Muscle of leg (tissue), 11 donors: Measurements from ENCODE around the gene CCDC17. TPM values are rescaled to one million over a fixed set of nuclear protein-coding genes. Genes with fewer than 3 reads are reported as not detected.
"Not testable (repeated sequence)": the region's sequence is repeated elsewhere in the genome, so short reads cannot be mapped to it uniquely, and the experiment has no call there.

ENCODE experiments used
- DNase-seq: peaks from one replicate; pipeline ENCODE4 v3.0.0; 2013
- H3K27ac ChIP-seq: one replicate; pipeline ENCODE4 v1.5.1; 2013; ENCODE audit warnings: mild to moderate bottlenecking, low read length, control low read depth
- H3K27me3 ChIP-seq: one replicate; pipeline ENCODE4 v1.6.1; 2013; ENCODE audit warnings: low read length; ENCODE audit not compliant: control insufficient read depth, insufficient read depth
- H3K36me3 ChIP-seq: one replicate; pipeline ENCODE4 v1.6.1; 2013; ENCODE audit warnings: low read length; ENCODE audit not compliant: control insufficient read depth, insufficient read depth
- H3K4me1 ChIP-seq: one replicate; pipeline ENCODE4 v1.6.1; 2013; ENCODE audit warnings: low read length; ENCODE audit not compliant: control insufficient read depth, insufficient read depth
- H3K4me3 ChIP-seq: one replicate; pipeline ENCODE4 v1.5.1; 2013; ENCODE audit warnings: low read length, control low read depth
- H3K9me3 ChIP-seq: replicated peaks from 2 replicates; pipeline ENCODE4 v1.6.1; 2013; ENCODE audit warnings: low read depth, low read length; ENCODE audit not compliant: control insufficient read depth
- WGBS: methylation state at CpG from one replicate; pipeline ENCODE4 v1.1.5; 2013; ENCODE audit warnings: missing lambda C conversion rate; ENCODE audit not compliant: insufficient coverage; 5-methylcytosine and 5-hydroxymethylcytosine counted together
- polyA plus RNA-seq, 8 donors: library from polyadenylated mRNA; unstranded; fragments of 120-200 nt; gene quantifications; one replicate each; pipeline versions ENCODE4 v1.2.1 to v1.2.3, GENCODE V29; 2013; ENCODE audit warnings: inconsistent platforms in 1 of 8, low replicate concordance in 1 of 8; ENCODE audit not compliant: insufficient read length in 8 of 8, insufficient read depth in 1 of 8
- total RNA-seq: library from RNA; stranded (reverse); fragments of 120-200 nt; gene quantifications from one replicate; pipeline ENCODE4 v1.2.4, GENCODE V29; 2013

The CCDC17 gene
- total and polyA plus RNA-seq, 9 donors, result 0.71 to 2.0 (median 1.4) TPM

DNA sequence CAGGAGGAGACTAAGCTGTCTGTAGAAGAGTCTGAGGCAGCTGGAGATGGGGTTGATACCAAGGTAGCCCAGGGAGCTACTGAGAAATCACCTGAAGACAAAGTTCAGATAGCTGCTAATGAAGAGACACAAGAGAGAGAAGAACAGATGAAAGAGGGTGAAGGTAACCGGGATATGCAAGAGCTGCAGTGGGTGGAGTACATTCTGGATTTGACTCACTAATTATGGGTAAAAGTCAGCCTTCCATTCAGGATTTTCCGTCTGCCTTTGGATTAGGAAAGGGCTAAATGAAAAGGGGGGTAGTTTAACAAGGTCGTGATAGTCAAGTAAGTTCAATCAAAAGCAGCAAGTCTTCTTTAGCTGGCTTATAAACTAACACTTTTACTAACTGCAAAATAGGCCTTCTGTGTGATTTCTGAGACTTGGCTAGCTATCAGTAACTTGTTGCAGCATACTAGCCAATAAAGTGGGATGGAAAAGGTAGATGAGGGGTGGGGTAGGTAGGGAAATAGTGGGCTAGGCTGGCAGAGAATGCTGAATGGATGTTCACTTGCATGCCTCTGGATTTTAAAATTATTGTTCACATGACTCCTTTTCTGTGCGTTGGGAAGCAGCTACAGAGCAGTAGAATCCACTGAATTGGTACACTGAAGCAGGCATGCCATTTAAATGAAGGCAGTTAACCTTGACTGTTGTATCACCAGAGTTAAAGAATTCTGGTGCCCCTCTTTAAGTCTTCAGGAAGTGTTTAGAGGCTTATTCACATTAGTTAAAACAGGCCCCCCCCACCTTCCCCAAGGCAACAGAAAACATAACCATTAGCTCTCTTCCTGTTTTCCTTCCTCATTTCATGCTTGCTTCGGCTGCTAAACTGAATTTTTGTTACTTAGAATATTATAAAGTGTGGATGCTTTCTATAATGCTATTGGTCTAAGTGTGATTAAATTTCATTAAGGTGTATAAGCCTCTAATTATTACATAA is 15.4 kb downstream of the CCDC17 start:
- Histone ChIP-seq H3K36me3 (peaks cover 42% of the 10 kb centered on the region), H3K4me3 (no peak overlapping the region), H3K27ac (no peak overlapping the region), H3K4me1 (no peaks in the 10 kb centered on the region), H3K9me3 (no peaks in the 10 kb centered on the region), H3K27me3 (no peaks in the 10 kb centered on the region)
- DNase-seq, result peak; percentile 36
- WGBS, result 91% methylated on average over 2 of the region's 5 CpGs

DNA sequence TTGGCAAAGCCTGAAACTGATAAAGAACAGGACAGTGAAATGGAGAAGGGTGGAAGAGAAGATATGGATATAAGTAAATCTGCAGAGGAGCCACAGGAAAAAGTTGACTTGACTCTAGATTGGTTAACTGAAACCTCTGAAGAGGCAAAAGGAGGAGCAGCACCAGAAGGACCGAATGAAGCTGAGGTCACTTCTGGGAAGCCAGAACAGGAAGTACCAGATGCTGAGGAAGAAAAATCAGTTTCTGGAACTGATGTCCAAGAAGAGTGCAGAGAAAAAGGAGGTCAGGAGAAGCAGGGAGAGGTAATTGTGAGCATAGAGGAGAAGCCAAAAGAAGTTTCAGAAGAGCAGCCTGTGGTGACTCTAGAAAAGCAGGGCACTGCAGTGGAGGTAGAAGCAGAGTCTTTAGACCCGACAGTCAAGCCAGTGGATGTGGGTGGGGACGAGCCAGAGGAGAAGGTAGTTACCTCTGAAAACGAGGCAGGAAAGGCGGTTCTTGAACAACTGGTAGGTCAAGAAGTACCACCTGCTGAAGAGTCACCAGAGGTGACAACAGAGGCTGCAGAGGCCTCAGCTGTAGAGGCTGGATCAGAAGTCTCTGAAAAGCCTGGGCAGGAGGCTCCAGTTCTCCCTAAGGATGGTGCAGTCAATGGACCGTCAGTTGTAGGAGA is 16.3 kb downstream of the CCDC17 start:
- H3K27me3 ChIP-seq, result no peaks in the 10 kb centered on the region
- no peaks in the 10 kb centered on the region for H3K9me3 ChIP-seq
- peaks cover 36% of the 10 kb centered on the region for H3K36me3 ChIP-seq
- 63% methylated on average over 5 of the region's 6 CpGs for WGBS
- no peak overlapping the region for H3K4me3 ChIP-seq
- no peak for DNase-seq
- no peaks in the 10 kb centered on the region for H3K4me1 ChIP-seq
- H3K27ac ChIP-seq, result no peak overlapping the region

DNA sequence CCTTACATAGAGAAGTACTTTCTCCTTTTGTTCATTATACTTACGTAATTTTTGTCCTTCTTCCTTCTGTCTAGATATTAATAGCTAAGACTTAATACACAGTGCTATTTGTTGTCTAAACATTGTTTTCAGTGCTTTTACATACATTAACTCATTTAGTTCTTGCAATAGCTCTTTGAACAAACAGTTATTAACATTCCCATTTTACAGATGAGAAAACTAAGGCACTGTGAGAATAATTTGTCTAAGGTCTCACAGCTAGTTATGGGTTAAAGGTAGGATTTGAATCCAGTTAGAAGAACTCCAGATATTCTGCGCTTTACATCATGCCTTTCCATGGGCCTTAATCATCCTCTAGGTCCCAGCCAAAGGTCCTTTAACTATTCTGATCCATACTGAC is 19.6 kb downstream of the CCDC17 start:
- Histone ChIP-seq H3K27me3 (no peaks in the 10 kb centered on the region), H3K4me3 (no peak overlapping the region), H3K27ac (no peak overlapping the region), H3K9me3 (no peaks in the 10 kb centered on the region), H3K36me3 (peaks cover 24% of the 10 kb centered on the region), H3K4me1 (no peaks in the 10 kb centered on the region)
- no peak for DNase-seq
- no CpG with 5 or more reads among the region's 2 CpGs for WGBS

DNA sequence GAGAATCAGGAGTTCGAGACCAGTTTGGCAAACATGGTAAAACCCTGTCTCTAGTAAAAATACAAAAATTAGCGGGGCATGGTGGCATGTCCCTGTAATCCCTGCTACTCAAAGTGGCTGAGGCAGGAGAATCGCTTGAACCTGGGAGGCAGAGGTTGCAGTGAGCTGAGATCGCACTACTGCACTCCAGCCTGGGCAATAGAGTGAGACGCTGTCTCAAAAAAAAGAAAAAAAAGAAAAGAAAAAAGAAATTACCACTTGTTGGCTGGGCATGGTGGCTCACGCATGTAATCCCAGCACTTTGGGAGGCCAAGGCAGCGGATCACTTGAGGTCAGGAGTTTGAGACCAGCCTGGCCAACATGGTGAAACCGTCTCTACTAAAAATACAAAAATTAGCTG is 27.1 kb downstream of the CCDC17 start:
- WGBS, result 97% methylated on average over 5 of the region's 8 CpGs
- peaks cover 14% of the 10 kb centered on the region for H3K36me3 ChIP-seq
- DNase-seq, H3K27me3 ChIP-seq, H3K4me3 ChIP-seq, H3K27ac ChIP-seq, H3K4me1 ChIP-seq, H3K9me3 ChIP-seq: not testable (repeated sequence)

DNA sequence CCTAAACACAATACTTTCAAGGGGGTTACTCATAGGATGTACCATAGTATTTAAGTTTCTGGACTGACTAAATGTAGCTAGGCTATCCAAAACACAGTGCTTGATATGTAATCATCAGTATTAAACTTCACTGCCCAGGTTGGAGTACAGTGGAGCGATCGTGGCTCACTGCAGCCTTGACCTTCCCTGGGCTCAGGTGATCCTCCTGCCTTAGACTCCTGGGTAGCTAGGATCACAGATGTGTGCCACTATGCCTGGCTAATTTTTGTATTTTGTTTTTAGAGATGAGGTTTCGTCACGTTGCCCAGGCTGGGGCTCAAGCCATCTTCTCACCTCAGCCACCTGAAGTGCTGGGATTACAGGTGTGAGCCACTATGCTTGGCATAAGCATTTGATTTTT is 29.4 kb downstream of the CCDC17 start:
- Histone ChIP-seq H3K36me3 (peaks cover 17% of the 10 kb centered on the region), H3K27ac (no peak overlapping the region), H3K4me1 (no peaks in the 10 kb centered on the region), H3K4me3 (no peak overlapping the region), H3K9me3 (no peaks in the 10 kb centered on the region), H3K27me3 (no peaks in the 10 kb centered on the region)
- DNase-seq, result no peak
- WGBS, result no CpG with 5 or more reads among the region's 4 CpGs

DNA sequence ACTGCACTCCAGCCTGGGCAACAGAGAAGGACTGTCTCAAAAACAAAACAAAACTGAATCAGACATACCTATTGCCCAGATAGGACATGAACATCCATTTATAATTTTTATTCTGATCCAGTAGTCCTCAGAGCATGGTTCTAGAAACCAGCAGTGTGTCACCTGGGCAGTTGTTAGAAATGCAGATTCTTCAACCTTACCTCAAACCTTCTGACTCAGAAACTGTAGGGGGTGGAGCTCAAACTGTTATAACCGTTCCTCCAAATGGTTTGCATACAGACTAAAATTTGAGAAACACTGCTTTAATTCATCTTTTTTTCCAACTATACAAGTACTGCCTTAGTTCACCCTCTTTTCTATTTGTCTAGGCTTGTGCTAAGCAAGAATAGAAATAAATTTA is 34.0 kb downstream of the CCDC17 start:
- H3K9me3 ChIP-seq, result no peaks in the 10 kb centered on the region
- H3K27ac ChIP-seq, result no peak overlapping the region
- no peaks in the 10 kb centered on the region for H3K27me3 ChIP-seq
- DNase-seq, result no peak
- no CpG with 5 or more reads among the region's 1 CpG for WGBS
- peaks cover 14% of the 10 kb centered on the region for H3K36me3 ChIP-seq
- H3K4me1 ChIP-seq, result peaks cover 11% of the 10 kb centered on the region
- no peak overlapping the region for H3K4me3 ChIP-seq

DNA sequence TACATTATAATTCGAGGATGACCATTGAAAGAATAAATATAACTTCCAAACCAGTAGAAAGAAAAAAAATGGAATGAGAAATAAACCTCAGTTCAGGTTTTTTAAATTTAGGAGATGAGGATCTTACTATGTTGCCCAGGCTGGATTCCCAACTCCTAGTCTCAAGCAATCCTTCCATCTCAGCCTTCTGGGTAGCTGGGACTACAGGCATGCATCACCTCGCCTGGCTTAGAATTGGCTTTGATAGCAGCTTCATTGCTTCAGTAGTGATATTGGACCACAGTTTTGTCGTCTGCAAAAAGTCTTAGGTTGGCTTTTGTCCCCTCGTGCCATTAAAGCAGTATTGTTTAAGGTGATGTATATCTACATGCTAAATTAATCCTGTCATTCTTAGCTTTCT is 37.1 kb downstream of the CCDC17 start:
- H3K4me3 ChIP-seq, result no peak overlapping the region
- DNase-seq, result no peak
- no peak overlapping the region for H3K27ac ChIP-seq
- peaks cover 3% of the 10 kb centered on the region for H3K36me3 ChIP-seq
- H3K4me1 ChIP-seq, result peaks cover 15% of the 10 kb centered on the region
- no CpG with 5 or more reads among the region's 4 CpGs for WGBS
- H3K9me3 ChIP-seq, result no peaks in the 10 kb centered on the region
- no peaks in the 10 kb centered on the region for H3K27me3 ChIP-seq

DNA sequence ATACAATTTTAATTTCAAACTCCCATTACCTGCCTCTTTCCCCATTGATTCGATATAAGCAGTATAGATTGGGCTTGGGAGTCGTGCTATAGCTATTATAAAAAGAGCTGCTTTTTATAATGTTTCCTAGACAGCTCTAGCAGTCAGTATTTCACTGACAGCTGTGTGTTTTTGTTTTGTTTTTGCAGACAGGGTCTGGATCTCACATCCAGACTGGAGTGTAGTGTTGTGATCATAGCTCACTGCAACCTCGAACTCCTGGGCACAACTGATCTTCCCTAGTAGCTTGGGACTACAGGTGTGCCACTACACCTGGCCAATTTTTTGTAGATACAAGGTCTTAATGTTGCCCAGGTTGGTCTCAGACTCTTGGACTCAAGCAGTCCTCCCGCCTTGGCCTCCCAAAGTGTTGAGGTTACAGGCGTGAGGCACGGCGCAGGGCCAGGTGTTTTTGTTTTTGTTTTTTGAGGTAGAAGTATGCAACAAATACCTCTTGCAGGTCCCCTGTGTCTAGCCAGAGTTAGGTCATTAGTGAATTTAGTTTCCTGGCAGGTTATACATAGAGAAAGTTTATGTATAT is 38.3 kb downstream of the CCDC17 start:
- Histone ChIP-seq H3K4me1 (peaks cover 15% of the 10 kb centered on the region), H3K4me3 (peak overlapping the region; percentile 92), H3K36me3 (no peaks in the 10 kb centered on the region), H3K9me3 (no peaks in the 10 kb centered on the region), H3K27me3 (no peaks in the 10 kb centered on the region), H3K27ac (no peak overlapping the region)
- WGBS, result 17% methylated on average over 3 of the region's 7 CpGs
- no peak for DNase-seq

DNA sequence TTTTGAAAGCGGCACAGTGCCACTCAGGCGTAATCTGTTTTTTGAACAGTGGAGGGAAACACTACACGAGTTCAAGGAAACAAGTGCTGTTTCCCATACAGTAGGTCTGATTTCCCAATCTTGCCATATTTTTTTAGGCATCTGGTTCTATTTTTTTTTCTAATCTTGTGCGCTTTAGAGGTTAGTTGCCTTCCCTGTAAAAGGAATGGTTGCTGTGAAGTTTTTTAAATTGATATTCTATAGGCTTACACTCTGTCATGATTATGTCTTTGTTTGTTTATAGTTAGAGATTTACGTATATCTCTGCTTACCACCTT is 38.8 kb downstream of the CCDC17 start:
- Histone ChIP-seq H3K4me1 (peaks cover 15% of the 10 kb centered on the region), H3K36me3 (no peaks in the 10 kb centered on the region), H3K9me3 (no peaks in the 10 kb centered on the region), H3K27ac (peak overlapping the region; percentile 98), H3K27me3 (no peaks in the 10 kb centered on the region), H3K4me3 (peak overlapping the region; percentile 92)
- WGBS, result 0% methylated on average over 2 of the region's 5 CpGs
- DNase-seq, result no peak

DNA sequence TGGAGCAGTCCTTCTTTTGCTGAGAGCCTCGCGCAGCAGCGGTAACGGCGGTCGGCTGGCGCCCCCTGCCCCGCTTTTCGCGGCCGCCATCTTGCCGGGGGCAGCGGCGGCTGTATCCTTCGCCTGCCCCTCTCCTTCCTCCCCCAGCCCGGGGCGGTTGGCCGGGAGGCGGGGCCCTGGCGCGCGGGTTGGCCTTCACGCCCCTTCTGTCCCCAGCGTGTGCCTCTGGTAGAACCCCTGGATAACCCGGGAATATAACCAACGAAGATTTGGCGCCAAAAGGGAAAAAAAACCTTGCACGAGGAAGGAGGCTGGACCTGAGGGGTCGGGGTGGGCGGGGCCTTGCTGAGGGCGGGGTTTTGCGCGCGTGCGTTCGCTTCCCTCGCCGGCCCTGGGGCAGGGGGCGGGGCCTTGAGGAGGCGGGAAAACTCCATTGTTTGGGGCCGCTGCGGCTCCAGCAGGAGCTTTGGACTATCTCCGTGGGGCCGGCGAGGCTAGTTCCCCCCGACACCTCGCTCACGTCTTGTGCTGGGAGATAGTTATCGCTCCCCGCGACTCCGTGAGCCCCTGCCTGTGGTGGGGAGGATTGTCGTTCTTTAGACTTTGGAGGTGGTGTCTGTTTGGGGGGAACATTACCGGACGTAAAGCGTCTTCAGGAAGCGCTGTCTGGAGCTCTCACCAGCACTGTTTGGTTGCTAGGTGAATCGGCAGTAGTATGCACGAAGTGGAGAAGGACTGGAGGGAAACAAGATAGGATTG is 39.3 kb downstream of the CCDC17 start:
- Histone ChIP-seq H3K9me3 (no peaks in the 10 kb centered on the region), H3K27ac (peak overlapping the region; percentile 98), H3K4me3 (peak overlapping the region; percentile 92), H3K4me1 (peaks cover 15% of the 10 kb centered on the region), H3K36me3 (no peaks in the 10 kb centered on the region), H3K27me3 (no peaks in the 10 kb centered on the region)
- WGBS, result 0% methylated on average over 45 of the region's 59 CpGs
- peak; percentile 97 for DNase-seq
